ENCODE measurements around the gene KCNJ11.

GRCh38 chr11:17413414-17414316, 25.2 kb upstream of the KCNJ11 start:
- TF ChIP-seq EZH2 (IDR thresholded peaks at IDR 0.05; ENCODE audit: insufficient read depth, poor library complexity, severe bottlenecking): no peak
- no peak for TF ChIP-seq EZH2phosphoT487 (IDR thresholded peaks at IDR 0.05; ENCODE audit: insufficient read depth, low read depth)
